Temporal lobe (tissue), 2 donors: ENCODE data around the gene SLC16A7. TPM values are rescaled to one million over a fixed set of nuclear protein-coding genes. Genes with fewer than 3 reads are reported as not detected.

ENCODE experiments used
- small RNA-seq: library from RNA; depleted of rRNA; stranded (forward); fragments of <200 nt; gene quantifications from one replicate; pipeline ENCODE3, GENCODE V24; 2014; ENCODE audit warnings: low replicate concordance
- total RNA-seq: library from RNA; depleted of rRNA; stranded (reverse); fragments of >200 nt; gene quantifications from one replicate; pipeline ENCODE4 v1.2.3, GENCODE V29; 2014

SLC16A7 gene
- total RNA-seq, 1 donor from 2014 or later = 19.7 TPM

Small RNAs within 50 kb of the gene (small RNA-seq; reads per million reads assigned to genes)
- gene AC079905.2 (not detected), gene RNU4-20P (0.19 reads per million)
